ENCODE data around the gene CSTB.

DNA sequence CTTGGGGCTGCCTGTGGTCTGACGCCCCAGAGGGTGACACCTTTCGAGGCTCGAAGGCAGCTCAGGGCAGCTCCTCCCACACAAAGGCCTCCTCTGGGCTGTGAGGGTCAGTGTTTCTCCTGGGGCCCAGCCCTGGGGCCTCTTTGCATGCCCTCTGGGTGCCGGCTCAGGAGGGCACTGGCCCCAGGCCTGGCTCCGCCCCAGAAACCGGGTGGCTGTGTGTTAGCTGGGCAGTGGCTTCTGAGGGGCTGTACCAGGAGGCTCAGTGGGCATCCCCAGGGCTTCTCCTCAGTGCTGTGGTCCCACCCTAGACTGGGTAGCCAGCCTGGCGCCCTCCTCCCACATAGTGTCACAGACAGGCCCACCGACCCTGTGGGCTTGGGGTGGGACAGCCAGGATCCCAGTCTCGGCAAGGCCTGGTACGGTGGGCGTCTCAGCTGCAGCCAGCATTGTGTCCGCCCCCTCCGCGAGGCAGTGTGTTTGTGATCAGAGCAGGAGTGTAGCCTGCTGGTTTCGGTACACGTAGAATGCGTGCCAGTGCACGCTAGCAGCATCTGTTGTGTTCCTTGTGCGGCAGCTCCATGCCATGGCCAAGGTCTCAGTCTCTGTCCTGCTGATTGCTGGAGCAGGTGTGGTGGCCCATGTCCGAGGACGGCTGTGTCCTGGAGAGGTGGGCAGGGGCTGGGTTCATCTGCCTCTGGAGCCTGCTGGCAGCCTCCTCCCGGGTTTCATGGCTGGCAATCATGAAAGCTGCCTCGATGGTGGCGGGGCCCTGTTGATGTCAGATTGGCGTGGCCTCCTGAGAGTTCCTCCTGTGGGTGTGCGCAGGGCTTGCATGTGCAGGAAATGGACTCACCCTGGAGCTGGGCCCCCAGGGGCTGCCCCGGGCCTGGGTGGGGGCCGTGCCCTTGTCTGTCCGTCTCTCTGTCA is 41.3 kb upstream of the CSTB start:
- TF ChIP-seq, protein P1, sequence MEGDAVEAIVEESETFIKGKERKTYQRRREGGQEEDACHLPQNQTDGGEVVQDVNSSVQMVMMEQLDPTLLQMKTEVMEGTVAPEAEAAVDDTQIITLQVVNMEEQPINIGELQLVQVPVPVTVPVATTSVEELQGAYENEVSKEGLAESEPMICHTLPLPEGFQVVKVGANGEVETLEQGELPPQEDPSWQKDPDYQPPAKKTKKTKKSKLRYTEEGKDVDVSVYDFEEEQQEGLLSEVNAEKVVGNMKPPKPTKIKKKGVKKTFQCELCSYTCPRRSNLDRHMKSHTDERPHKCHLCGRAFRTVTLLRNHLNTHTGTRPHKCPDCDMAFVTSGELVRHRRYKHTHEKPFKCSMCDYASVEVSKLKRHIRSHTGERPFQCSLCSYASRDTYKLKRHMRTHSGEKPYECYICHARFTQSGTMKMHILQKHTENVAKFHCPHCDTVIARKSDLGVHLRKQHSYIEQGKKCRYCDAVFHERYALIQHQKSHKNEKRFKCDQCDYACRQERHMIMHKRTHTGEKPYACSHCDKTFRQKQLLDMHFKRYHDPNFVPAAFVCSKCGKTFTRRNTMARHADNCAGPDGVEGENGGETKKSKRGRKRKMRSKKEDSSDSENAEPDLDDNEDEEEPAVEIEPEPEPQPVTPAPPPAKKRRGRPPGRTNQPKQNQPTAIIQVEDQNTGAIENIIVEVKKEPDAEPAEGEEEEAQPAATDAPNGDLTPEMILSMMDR (IDR thresholded peaks at IDR 0.05): no peak
- TF ChIP-seq POLR2A (IDR thresholded peaks at IDR 0.05) (no peak), POLR2AphosphoS5 (IDR thresholded peaks at IDR 0.05) (no peak)

Data from stomach (tissue), 4 donors.